HepG2 (cell line): ENCODE results near the gene TXLNA. TPM values are rescaled to one million over a fixed set of nuclear protein-coding genes. Genes with fewer than 3 reads are reported as not detected.

Experiments used
- CBX2 ChIP-seq, 2 experiments: fragments of 200-600 bp in 1 of 2; sonication (generic); formaldehyde crosslinking in 1 of 2; IDR thresholded peaks; 2 replicates each; pipeline versions ENCODE4 v1.7.0 to v1.8.1; 2018 to 2022; ENCODE audit warnings: low read depth in 2 of 2, low read length in 1 of 2, mild to moderate bottlenecking in 1 of 2, missing genetic modification reagents in 1 of 2
- MYC ChIP-seq: sonication (generic); formaldehyde crosslinking; IDR thresholded peaks from 2 replicates; pipeline ENCODE4 v1.9.0; 2021; ENCODE audit warnings: missing genetic modification reagents, borderline replicate concordance
- NCOA2 ChIP-seq: sonication (generic); formaldehyde crosslinking; IDR thresholded peaks from 2 replicates; pipeline ENCODE4 v1.8.0; 2022; ENCODE audit warnings: inconsistent platforms
- NFE2L1 ChIP-seq: sonication (generic); formaldehyde crosslinking; IDR thresholded peaks from 2 replicates; pipeline ENCODE4 v1.4.0; 2020; ENCODE audit warnings: missing genetic modification reagents, mild to moderate bottlenecking, borderline replicate concordance
- NR3C1 ChIP-seq: sonication (generic); formaldehyde crosslinking; IDR thresholded peaks from 2 replicates; pipeline ENCODE4 v1.4.0; 2020; ENCODE audit warnings: missing genetic modification reagents
- RXRA ChIP-seq: sonication (generic); formaldehyde crosslinking; IDR thresholded peaks from 2 replicates; pipeline ENCODE4 v1.5.1; 2020; ENCODE audit warnings: missing genetic modification reagents
- TFE3 ChIP-seq: IDR thresholded peaks from 2 replicates; pipeline ENCODE4 v1.6.1; 2016
- ZFP82 ChIP-seq: sonication (generic); formaldehyde crosslinking; IDR thresholded peaks from 2 replicates; pipeline ENCODE4 v1.5.1; 2020; ENCODE audit warnings: mild to moderate bottlenecking, missing genetic modification reagents, borderline replicate concordance
- ZKSCAN5 ChIP-seq: sonication (generic); formaldehyde crosslinking; IDR thresholded peaks from 2 replicates; pipeline ENCODE4 v1.5.1; 2020; ENCODE audit warnings: mild to moderate bottlenecking, missing genetic modification reagents
- ZNF12 ChIP-seq: sonication (generic); formaldehyde crosslinking; IDR thresholded peaks from 2 replicates; pipeline ENCODE4 v1.5.0; 2020; ENCODE audit warnings: missing genetic modification reagents
- ZNF230 ChIP-seq: sonication (generic); formaldehyde crosslinking; IDR thresholded peaks from 2 replicates; pipeline ENCODE4 v1.4.0; 2020; ENCODE audit warnings: mild to moderate bottlenecking, missing genetic modification reagents
- ZNF382 ChIP-seq: sonication (generic); formaldehyde crosslinking; IDR thresholded peaks from 2 replicates; pipeline ENCODE4 v1.5.0; 2020; ENCODE audit warnings: missing genetic modification reagents, mild to moderate bottlenecking, borderline replicate concordance
- ZNF446 ChIP-seq: sonication (generic); formaldehyde crosslinking; IDR thresholded peaks from 2 replicates; pipeline ENCODE4 v1.5.0; 2020; ENCODE audit warnings: mild to moderate bottlenecking, missing genetic modification reagents
- ZNF570 ChIP-seq: sonication (generic); formaldehyde crosslinking; IDR thresholded peaks from 2 replicates; pipeline ENCODE4 v1.4.0; 2020; ENCODE audit warnings: mild to moderate bottlenecking, missing genetic modification reagents, borderline replicate concordance
- ZSCAN22 ChIP-seq: sonication (generic); formaldehyde crosslinking; IDR thresholded peaks from 2 replicates; pipeline ENCODE4 v1.4.0; 2020; ENCODE audit warnings: mild to moderate bottlenecking, missing genetic modification reagents
- ZSCAN29 ChIP-seq: sonication (generic); formaldehyde crosslinking; conservative IDR thresholded peaks from 2 replicates; pipeline ENCODE4 v1.4.0; 2020; ENCODE audit warnings: mild to moderate bottlenecking, missing genetic modification reagents
- ZXDC ChIP-seq: sonication (generic); formaldehyde crosslinking; IDR thresholded peaks from 2 replicates; pipeline ENCODE4 v1.5.0; 2020; ENCODE audit warnings: mild to moderate bottlenecking, missing genetic modification reagents
- polyA plus RNA-seq, 8 experiments: library from polyadenylated mRNA; depleted of rRNA in 3 of 8; stranded (reverse) in 7 of 8; unstranded in 1 of 8; fragments of >200 nt; fragmentation: Illumina TruSeq in 4 of 8; extraction: Trizol in 4 of 8; gene quantifications; 2 replicates each; pipeline versions ENCODE4 v1.2.1 to v1.2.3, GENCODE V29; 2011 to 2016; ENCODE audit warnings: low read depth in 4 of 8, missing spikeins in 1 of 8, mixed read lengths in 1 of 8; ENCODE audit not compliant: insufficient read depth in 1 of 8
- total RNA-seq, 5 experiments: library from RNA; depleted of rRNA; stranded (reverse); fragments of >200 nt; fragmentation: Illumina TruSeq; extraction: Trizol; gene quantifications; 2 replicates each; pipeline ENCODE4 v1.2.3, GENCODE V29; 2016; ENCODE audit warnings: low read depth in 1 of 5
- TF ChIP-seq, protein P1 (sequence below): sonication (generic); formaldehyde crosslinking; IDR thresholded peaks from 2 replicates; pipeline ENCODE4 v1.4.0; 2020; ENCODE audit warnings: missing genetic modification reagents
- TF ChIP-seq, protein P2 (sequence below): sonication (generic); formaldehyde crosslinking; IDR thresholded peaks from 2 replicates; pipeline ENCODE4 v1.8.0; 2022; ENCODE audit warnings: mild to moderate bottlenecking, missing genetic modification reagents, moderate library complexity
- TF ChIP-seq, protein P3 (sequence below): sonication (generic); formaldehyde crosslinking; IDR thresholded peaks from 2 replicates; pipeline ENCODE4 v1.5.1; 2020; ENCODE audit warnings: missing genetic modification reagents, mild to moderate bottlenecking, borderline replicate concordance

TXLNA gene
- total and polyA plus RNA-seq, 2 of the 13 experiments (the other 11 are each of a cell fraction or from before 2014, with no cell fraction given): 29.6 to 67.8 TPM

DNA sequence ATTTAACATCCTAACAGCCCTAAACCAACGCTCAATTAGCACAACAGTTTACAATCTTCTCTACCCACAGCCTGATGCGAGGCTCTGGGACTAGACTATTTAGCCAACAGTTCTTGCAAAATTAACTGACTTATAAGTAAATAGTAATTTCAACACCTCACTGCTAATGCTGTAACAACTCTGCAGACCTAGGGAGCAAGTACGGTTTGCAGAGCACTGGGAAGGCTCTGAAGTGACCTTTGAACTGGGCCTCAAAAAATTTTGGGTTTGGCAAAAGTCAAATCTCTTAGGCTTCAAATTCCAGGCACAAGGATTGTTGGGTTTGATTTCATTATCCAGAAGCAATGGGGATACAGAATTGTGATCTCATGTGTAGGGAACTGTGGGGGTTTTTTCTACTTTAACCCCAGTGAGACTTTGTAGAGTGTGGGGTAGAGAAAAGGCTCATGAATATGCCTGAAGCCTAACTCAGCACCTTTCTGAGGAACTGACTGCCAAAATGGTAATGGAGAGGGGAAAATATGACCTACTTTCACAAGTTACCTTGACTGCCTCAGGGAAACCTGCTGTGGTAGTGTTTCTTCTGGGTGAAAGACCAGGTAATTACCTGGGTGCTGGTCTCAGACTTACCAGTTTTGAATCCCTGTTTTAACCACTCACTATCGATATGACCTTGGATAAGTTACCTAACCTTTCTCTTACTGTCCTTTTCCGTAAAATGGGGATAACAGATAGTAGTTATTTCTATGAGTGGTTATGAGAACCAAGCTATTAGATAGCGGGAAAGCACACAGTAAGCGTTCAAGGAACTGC is 889 bp upstream of the TXLNA start (continued):
- TF ChIP-seq, protein P1, sequence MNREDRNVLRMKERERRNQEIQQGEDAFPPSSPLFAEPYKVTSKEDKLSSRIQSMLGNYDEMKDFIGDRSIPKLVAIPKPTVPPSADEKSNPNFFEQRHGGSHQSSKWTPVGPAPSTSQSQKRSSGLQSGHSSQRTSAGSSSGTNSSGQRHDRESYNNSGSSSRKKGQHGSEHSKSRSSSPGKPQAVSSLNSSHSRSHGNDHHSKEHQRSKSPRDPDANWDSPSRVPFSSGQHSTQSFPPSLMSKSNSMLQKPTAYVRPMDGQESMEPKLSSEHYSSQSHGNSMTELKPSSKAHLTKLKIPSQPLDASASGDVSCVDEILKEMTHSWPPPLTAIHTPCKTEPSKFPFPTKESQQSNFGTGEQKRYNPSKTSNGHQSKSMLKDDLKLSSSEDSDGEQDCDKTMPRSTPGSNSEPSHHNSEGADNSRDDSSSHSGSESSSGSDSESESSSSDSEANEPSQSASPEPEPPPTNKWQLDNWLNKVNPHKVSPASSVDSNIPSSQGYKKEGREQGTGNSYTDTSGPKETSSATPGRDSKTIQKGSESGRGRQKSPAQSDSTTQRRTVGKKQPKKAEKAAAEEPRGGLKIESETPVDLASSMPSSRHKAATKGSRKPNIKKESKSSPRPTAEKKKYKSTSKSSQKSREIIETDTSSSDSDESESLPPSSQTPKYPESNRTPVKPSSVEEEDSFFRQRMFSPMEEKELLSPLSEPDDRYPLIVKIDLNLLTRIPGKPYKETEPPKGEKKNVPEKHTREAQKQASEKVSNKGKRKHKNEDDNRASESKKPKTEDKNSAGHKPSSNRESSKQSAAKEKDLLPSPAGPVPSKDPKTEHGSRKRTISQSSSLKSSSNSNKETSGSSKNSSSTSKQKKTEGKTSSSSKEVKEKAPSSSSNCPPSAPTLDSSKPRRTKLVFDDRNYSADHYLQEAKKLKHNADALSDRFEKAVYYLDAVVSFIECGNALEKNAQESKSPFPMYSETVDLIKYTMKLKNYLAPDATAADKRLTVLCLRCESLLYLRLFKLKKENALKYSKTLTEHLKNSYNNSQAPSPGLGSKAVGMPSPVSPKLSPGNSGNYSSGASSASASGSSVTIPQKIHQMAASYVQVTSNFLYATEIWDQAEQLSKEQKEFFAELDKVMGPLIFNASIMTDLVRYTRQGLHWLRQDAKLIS (CRISPR knock-in tag): no peak
- TF ChIP-seq, protein P2, sequence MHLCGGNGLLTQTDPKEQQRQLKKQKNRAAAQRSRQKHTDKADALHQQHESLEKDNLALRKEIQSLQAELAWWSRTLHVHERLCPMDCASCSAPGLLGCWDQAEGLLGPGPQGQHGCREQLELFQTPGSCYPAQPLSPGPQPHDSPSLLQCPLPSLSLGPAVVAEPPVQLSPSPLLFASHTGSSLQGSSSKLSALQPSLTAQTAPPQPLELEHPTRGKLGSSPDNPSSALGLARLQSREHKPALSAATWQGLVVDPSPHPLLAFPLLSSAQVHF (CRISPR knock-in tag): no peak
- no peak for TF ChIP-seq ZSCAN22
- TF ChIP-seq ZNF382 (CRISPR knock-in tag): no peak
- no peak for TF ChIP-seq ZSCAN29 (CRISPR knock-in tag)
- no peak for TF ChIP-seq NR3C1 (CRISPR knock-in tag)
- no peak for TF ChIP-seq MYC (CRISPR knock-in tag)
- peak; percentile 34 for TF ChIP-seq NCOA2 (CRISPR knock-in tag)
- TF ChIP-seq TFE3 (CRISPR knock-in tag): no peak
- peak; percentile 37; the same call in 1 of the 2 replicates for TF ChIP-seq ZNF12 (CRISPR knock-in tag)
- TF ChIP-seq NFE2L1: no peak
- TF ChIP-seq ZNF230 (CRISPR knock-in tag): no peak
- TF ChIP-seq ZKSCAN5: no peak
- TF ChIP-seq ZNF446 (CRISPR knock-in tag): no peak
- TF ChIP-seq, protein P3, sequence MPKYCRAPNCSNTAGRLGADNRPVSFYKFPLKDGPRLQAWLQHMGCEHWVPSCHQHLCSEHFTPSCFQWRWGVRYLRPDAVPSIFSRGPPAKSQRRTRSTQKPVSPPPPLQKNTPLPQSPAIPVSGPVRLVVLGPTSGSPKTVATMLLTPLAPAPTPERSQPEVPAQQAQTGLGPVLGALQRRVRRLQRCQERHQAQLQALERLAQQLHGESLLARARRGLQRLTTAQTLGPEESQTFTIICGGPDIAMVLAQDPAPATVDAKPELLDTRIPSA (CRISPR knock-in tag): no peak
- no peak for TF ChIP-seq CBX2 (IDR thresholded peaks at IDR 0.05; ENCODE audit: low read depth, low read length)
- no peak for TF ChIP-seq CBX2 (CRISPR knock-in tag; IDR thresholded peaks at IDR 0.05; ENCODE audit: low read depth)
- no peak for TF ChIP-seq ZNF570 (CRISPR knock-in tag)
- TF ChIP-seq ZFP82: no peak; the same call in 1 of the 2 replicates
- TF ChIP-seq RXRA: no peak
- TF ChIP-seq ZXDC: no peak
